NCI-H748 (cell line): ENCODE data around the gene PRSS22.

Source experiments
- DNase-seq: peaks from one replicate; lab custom pipeline; 2025; ENCODE audit not compliant: unreplicated experiment; lab: John Stamatoyannopoulos, UW

PRSS22 gene

GRCh38 chr16:2829501-2830354 lies 28.2 kb downstream of the PRSS22 start, which contains the start of gene ZG16B:
Gene ZG16B, plus strand, starts transcription at chr16:2830303. Its CDS starts 139 bp downstream, at chr16:2830442.
- DNase-seq: no peak

DNA sequence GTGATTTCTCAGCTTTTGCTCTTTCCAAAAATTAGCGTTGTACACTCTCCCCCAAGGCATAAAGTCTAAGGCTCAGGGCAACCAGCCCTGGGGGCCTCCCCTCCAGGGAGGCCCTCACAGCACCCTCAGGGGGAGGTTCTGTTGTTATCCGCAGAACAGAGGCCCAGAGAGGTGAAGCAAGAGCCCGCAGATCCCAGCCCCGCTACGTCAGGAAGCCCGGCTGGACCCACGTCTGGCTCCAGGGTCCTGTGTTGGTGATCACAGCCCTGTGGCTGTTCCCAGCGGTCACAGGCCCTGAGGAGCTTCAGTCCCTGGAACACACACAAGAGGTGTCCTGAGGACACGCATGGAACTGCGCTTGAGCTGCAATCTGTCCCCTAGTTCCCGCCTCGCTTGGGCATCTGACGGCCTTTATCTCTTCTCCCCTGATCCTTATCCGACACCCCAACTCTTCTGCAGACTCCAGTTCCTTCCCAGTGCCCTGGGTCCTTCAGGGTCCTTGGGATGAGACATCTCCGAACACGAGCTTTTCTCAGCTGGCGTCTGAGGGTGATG lies 29.0 kb downstream of the PRSS22 start:
- DNase-seq: no peak

GRCh38 chr16:2828521-2828840 lies 29.5 kb downstream of the PRSS22 start:
- no peak for DNase-seq

GRCh38 chr16:2827831-2828520 lies 30.0 kb downstream of the PRSS22 start:
- no peak for DNase-seq

DNA sequence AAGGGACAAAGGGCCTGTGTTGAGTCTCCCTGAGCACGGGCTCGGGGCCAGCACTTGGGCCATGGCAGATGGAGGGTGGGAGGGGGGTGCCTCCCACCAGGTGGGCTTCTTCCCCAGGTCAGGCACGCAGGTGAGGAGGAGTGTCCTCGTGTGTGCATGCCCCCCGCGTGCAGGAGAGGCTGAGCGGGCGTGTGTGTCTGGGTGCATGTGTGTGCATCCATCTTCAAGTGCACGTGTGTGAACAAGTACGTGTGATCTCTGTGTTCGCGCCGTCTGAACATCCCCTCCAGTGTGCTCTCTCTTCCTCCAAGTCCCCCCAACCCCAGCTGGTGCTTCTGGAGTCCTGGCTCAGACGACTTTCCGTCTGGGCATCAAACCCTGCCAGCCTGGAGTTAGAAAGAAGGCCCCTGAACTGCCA lies 30.6 kb downstream of the PRSS22 start:
- no peak for DNase-seq

DNA sequence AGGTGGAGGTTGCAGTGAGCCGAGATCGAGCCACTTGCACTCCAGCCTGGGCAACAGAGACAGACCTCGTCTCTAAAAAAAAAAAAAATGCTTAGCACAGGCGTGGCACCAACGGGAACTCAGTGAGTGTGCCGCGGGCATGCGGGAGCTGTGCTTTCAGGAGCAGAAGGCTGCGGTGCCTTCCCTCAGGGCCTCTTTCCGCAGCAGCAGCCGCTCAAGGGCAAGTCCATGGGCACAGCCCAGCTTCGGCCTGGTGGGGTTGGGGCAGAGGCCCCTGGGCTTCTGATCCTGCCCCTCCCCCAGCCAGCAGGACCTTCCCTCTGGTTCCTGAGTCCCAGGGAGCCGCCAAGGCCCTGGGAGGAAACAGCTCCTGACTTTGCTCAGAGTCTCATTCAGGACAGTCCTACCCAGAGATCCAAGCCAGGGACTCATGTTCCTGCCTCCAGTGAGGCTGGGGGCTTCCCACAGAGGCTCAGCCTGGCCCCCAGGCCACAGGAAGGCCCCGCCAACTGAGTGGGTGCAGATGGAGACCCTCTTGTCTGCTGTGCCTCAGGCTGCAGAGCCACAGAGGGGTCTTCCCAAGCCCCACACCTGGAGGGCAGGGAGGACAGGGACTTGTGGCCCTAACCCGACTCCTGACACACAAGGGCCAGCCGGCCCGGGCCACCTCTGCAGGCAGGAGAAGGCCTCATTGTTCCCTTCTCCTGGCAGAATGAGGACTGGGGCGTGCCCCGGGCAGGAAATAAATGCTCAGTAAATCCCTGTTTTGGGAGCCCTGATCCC lies 31.2 kb downstream of the PRSS22 start:
- DNase-seq: no peak

- DNase-seq: no peak
Measured at GRCh38 chr16:2825906-2826305, 32.1 kb downstream of the PRSS22 start.

DNA sequence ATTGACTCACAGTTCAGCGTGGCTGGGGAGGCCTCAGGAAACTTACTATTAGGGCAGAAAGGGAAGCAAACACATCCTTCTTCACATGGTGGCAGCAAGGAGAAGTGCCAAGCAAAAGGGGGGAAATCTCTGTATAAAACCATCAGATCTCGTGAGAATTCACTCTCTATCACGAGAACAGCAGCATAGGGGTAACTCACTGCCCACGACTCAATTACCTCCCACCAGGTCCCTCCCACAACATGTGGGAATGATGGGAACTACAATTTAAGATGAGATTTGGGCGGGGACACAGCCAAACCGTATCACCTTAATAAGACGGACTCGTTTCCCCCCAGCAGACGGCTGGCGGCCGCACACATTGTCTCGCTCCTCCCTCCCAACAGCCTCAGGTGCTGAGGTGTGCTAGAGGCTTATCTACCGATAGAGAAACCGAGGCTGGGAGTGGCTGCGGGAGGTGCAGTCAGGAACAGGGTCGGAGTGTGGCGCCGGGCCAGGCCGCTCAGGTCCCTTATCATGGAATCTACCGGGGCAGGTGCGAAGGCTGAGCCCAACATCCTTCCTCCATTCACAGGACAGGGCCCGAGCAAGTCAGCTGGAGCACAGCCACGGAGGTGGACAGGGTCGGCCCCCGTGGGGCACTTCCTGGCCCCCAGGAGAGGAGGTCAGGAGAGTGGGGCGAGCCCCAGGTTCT lies 32.8 kb downstream of the PRSS22 start:
- DNase-seq: no peak

DNA sequence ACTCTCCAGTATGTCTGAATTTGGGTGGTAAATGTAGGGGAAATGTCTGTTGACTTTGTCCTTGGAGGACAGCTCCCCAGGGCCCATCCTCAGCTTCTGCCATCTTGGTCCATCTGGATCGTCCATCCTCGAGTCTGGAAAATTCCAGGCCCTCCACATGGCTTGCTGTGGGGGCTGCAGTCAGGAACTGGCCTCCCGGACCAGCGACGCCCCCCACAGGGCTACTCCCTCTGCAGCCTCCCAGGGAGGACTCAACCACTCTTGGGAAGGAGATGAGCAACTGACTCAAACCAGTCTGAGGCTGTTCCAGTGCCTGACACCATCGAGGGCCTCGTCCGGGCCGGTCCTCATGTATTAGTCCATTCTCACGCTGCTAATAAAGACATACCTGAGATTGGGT lies 33.3 kb downstream of the PRSS22 start:
- no peak for DNase-seq

DNA sequence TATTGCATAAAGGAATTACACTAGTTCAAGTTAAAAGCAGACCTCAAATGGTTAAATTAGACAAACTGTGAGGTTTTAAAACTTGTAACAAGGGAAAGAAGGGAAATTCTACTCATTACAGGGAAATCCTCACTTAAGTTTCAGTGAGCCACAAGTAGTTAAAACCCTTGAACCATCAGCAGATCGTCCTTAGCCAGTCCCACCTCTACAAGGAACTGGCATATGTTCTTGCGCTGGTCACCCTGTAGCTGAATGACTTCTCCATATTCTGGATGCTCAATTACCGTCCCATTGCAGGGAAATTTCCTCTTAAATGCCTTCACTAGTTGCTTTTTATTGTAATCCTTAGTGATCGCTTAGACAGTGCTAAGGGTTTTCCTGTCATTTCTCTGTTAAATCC lies 35.5 kb downstream of the PRSS22 start:
- DNase-seq: no peak

DNA sequence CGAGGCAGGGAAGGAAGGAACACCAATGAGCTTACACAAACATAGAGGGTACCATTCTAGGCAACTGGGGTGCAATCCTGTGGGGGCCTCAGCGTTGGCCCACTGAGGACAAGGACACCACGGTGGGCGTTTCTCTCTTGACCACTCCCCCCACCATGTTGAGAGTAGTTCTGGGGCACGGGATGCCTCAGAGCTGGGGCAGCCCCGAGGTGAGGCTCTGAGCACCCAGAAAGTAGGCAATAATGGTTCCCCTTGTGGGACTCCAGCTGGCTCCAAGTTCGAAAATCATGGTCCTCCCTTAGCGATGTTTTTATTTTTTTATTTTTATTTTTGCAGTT lies 35.8 kb downstream of the PRSS22 start:
- no peak for DNase-seq

GRCh38 chr16:2821487-2822157 lies 36.3 kb downstream of the PRSS22 start:
- DNase-seq: no peak

- no peak for DNase-seq
Measured at GRCh38 chr16:2820836-2821486, 37.0 kb downstream of the PRSS22 start.

GRCh38 chr16:2819939-2820835 lies 37.8 kb downstream of the PRSS22 start:
- DNase-seq: no peak

DNA sequence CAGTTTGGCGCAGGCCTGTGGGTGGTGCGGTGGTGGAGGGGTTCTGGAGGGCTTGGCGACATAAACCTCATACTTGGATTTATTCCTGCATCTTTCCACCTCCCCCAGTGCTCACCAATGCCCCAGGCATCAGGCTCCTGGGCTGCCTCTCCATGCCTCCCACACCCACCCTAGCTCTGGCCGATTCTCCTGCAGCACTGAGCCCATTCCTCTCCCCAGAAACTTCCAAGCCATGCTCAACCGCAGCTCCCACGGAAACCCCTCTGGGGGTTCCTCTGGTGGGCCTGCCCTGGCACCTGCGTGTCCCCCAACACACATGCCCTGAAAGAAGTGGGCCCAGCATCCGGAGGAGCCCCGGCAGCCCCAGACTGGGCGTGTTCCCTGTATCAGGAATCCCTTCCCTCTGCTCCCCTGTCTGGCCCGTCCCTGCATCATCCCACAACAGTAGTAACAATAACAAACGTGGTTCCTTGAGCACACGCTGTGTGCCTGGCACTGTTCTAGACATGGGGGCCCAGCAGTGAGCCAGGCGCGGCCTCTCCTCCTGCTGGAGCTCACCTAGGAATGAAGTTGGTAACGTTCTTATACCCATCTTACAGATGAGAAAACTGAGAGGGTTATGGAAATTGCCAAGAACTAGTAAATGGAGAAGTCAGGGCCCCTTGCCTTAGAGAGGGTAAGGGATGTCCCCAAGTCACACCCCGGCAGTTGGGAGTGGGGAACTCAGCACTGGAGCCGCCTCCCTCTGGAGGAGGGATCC lies 38.6 kb downstream of the PRSS22 start:
- no peak for DNase-seq

DNA sequence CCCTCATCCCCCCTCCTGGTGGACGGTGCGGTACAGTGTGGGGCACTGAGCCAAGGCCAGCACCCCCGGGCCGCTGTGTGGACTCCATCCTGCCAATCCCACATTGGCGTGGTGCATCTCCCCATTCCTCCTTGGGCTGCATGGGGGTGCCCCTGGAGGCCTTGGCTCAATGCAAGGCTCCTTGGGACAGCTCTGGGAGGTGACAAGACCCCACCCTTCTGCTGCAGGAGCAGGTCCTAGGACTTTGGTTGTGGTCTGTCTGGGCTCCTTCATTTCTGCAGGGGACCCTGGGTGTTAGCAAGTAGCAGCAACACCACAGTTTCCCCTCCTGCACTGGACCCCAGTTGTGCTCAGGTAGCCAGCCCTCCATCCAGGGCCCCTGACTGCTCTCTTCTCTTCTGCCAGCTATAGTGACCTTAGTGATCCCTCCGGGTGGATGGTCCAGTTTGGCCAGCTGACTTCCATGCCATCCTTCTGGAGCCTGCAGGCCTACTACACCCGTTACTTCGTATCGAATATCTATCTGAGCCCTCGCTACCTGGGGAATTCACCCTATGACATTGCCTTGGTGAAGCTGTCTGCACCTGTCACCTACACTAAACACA lies 39.6 kb downstream of the PRSS22 start:
- no peak for DNase-seq

DNA sequence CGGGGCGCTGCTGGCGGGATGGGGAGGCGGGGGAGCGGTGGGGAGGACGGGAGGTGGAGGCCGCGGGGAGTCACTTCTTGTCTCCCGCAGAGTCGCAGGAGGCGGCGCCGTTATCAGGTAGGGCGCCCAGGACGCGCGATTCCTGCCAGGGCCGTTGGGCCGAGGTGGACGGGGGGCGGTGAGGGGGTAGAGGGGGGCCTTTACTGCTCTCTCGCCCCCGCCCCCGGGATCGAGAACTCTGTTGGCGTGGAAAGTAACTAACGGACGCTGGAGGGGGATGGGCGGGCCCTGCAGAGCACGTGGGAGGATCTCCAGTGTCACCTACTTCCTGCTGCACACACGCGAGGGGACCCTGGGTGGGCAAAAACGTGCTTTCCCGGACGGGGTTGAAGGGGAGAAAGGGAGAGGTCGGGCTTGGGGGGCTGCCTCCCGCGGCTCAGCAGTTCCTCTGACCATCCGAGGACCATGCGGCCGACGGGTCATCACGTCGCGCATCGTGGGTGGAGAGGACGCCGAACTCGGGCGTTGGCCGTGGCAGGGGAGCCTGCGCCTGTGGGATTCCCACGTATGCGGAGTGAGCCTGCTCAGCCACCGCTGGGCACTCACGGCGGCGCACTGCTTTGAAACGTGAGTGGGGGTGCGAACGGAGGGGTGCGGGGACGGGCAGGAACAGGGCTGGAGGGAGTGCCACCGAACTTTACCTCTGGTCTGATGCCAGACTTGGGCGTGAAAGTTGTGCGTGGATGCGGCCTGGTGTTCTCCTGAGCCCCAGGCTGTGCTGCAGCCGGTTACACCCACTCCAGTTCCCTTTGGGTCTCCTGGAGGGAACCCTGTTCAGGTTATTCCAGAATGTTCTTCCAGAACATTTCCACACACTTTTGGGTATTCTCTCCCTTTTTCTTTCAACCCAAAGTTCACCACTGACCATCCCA lies 40.4 kb downstream of the PRSS22 start:
- DNase-seq: no peak
